ENCODE measurements around the gene SLC39A11. TPM values are rescaled to one million over a fixed set of nuclear protein-coding genes. Genes with fewer than 3 reads are reported as not detected.

The SLC39A11 gene
- total RNA-seq, 1 donor from 2014 or later: 14.2 TPM

GRCh38 chr17:72761431-72761830, 331.1 kb downstream of the SLC39A11 start:
- no peak for DNase-seq (ENCODE audit: low read depth, low spot score)

- DNase-seq (ENCODE audit: low read depth, low spot score): no peak
Measured at GRCh38 chr17:72760368-72760767, 332.1 kb downstream of the SLC39A11 start.

- DNase-seq (ENCODE audit: low read depth, low spot score): no peak
Measured at GRCh38 chr17:72759301-72759700, 333.2 kb downstream of the SLC39A11 start.

- no peak for DNase-seq (ENCODE audit: low read depth, low spot score)
Measured at GRCh38 chr17:72756256-72756655, 336.2 kb downstream of the SLC39A11 start.

- no peak for DNase-seq (ENCODE audit: low read depth, low spot score)
Measured at GRCh38 chr17:72754513-72754912, 338.0 kb downstream of the SLC39A11 start.

GRCh38 chr17:72751746-72752145, 340.7 kb downstream of the SLC39A11 start:
- DNase-seq (ENCODE audit: low read depth, low spot score): no peak

- no peak for DNase-seq (ENCODE audit: low read depth, low spot score)
Measured at GRCh38 chr17:72749119-72749572, 343.3 kb downstream of the SLC39A11 start.

GRCh38 chr17:72747501-72747900, 345.0 kb downstream of the SLC39A11 start:
- DNase-seq (ENCODE audit: low read depth, low spot score): no peak

GRCh38 chr17:72745241-72745640, 347.2 kb downstream of the SLC39A11 start:
- DNase-seq (ENCODE audit: low read depth, low spot score): no peak

- DNase-seq (ENCODE audit: low read depth, low spot score): no peak
Measured at GRCh38 chr17:72743037-72743467, 349.4 kb downstream of the SLC39A11 start.

- DNase-seq (ENCODE audit: low read depth, low spot score): no peak
Measured at GRCh38 chr17:72737151-72737690, 355.3 kb downstream of the SLC39A11 start.

GRCh38 chr17:72735592-72735991, 356.9 kb downstream of the SLC39A11 start:
- DNase-seq (ENCODE audit: low read depth, low spot score): no peak

- DNase-seq (ENCODE audit: low read depth, low spot score): no peak
Measured at GRCh38 chr17:72735048-72735447, 357.4 kb downstream of the SLC39A11 start.

GRCh38 chr17:72734613-72735012, 357.9 kb downstream of the SLC39A11 start:
- no peak for DNase-seq (ENCODE audit: low read depth, low spot score)

- no peak for DNase-seq (ENCODE audit: low read depth, low spot score)
Measured at GRCh38 chr17:72733619-72734282, 358.7 kb downstream of the SLC39A11 start.

- no peak for DNase-seq (ENCODE audit: low read depth, low spot score)
Measured at GRCh38 chr17:72732893-72733618, 359.4 kb downstream of the SLC39A11 start.

- DNase-seq (ENCODE audit: low read depth, low spot score): peak; percentile 11
Measured at GRCh38 chr17:72730077-72730476, 362.4 kb downstream of the SLC39A11 start.

GRCh38 chr17:72726936-72727335, 365.6 kb downstream of the SLC39A11 start:
- DNase-seq (ENCODE audit: low read depth, low spot score): no peak

GRCh38 chr17:72725433-72726068, 366.9 kb downstream of the SLC39A11 start:
- peak; percentile 10 for DNase-seq (ENCODE audit: low read depth, low spot score)

- DNase-seq (ENCODE audit: low read depth, low spot score): no peak
Measured at GRCh38 chr17:72724267-72724666, 368.2 kb downstream of the SLC39A11 start.

- no peak for DNase-seq (ENCODE audit: low read depth, low spot score)
Measured at GRCh38 chr17:72723711-72724110, 368.8 kb downstream of the SLC39A11 start.

- DNase-seq (ENCODE audit: low read depth, low spot score): no peak
Measured at GRCh38 chr17:72720494-72720825, 372.0 kb downstream of the SLC39A11 start.

Measured in pulmonary artery endothelial cell (primary cell).